GM21367 (cell line): ENCODE data around the gene GRK3.

Experiments
- ATAC-seq: cut with Tn5 transposase; IDR thresholded peaks from one replicate; pipeline ENCODE4 v1.9.1; 2021; ENCODE audit not compliant: unreplicated experiment

The GRK3 gene

GRCh38 chr22:25656724-25657123 is 92.2 kb downstream of the GRK3 start:
- ATAC-seq = peak; percentile 61

- no peak for ATAC-seq
These were observed 94.2 kb downstream of the GRK3 start for GRCh38 chr22:25658633-25659032.

GRCh38 chr22:25659413-25659812 is 94.9 kb downstream of the GRK3 start:
- ATAC-seq = no peak

- no peak for ATAC-seq
These were observed 95.9 kb downstream of the GRK3 start for GRCh38 chr22:25660336-25660735.

GRCh38 chr22:25661073-25661472 is 96.6 kb downstream of the GRK3 start:
- no peak for ATAC-seq

GRCh38 chr22:25663654-25664053 is 99.2 kb downstream of the GRK3 start:
- no peak for ATAC-seq

GRCh38 chr22:25666308-25666707 is 101.8 kb downstream of the GRK3 start:
- ATAC-seq = no peak

GRCh38 chr22:25668437-25668836 is 104.0 kb downstream of the GRK3 start:
- no peak for ATAC-seq

- no peak for ATAC-seq
These were observed 105.0 kb downstream of the GRK3 start for GRCh38 chr22:25669253-25670069.

- ATAC-seq = no peak
These were observed 105.6 kb downstream of the GRK3 start for GRCh38 chr22:25670070-25670461.

- ATAC-seq = no peak
These were observed 108.0 kb downstream of the GRK3 start for GRCh38 chr22:25672289-25673084.

- no peak for ATAC-seq
These were observed 109.2 kb downstream of the GRK3 start for GRCh38 chr22:25673713-25674112.

GRCh38 chr22:25677631-25678030 is 113.2 kb downstream of the GRK3 start:
- ATAC-seq = no peak

- ATAC-seq = no peak
These were observed 115.6 kb downstream of the GRK3 start for GRCh38 chr22:25680051-25680450.

- no peak for ATAC-seq
These were observed 116.5 kb downstream of the GRK3 start for GRCh38 chr22:25680956-25681355.

- ATAC-seq = no peak
These were observed 117.6 kb downstream of the GRK3 start for GRCh38 chr22:25682109-25682508.

GRCh38 chr22:25688627-25689026 is 124.2 kb downstream of the GRK3 start:
- no peak for ATAC-seq

- no peak for ATAC-seq
These were observed 125.2 kb downstream of the GRK3 start for GRCh38 chr22:25689631-25690030.

GRCh38 chr22:25690798-25691197 is 126.3 kb downstream of the GRK3 start:
- ATAC-seq = no peak

- ATAC-seq = no peak
These were observed 128.2 kb downstream of the GRK3 start for GRCh38 chr22:25692397-25693267.

GRCh38 chr22:25693268-25693565 is 128.7 kb downstream of the GRK3 start:
- ATAC-seq = no peak
